ENCODE results near the gene MSH2. TPM values are rescaled to one million over a fixed set of nuclear protein-coding genes. Genes with fewer than 3 reads are reported as not detected.

The MSH2 gene
- total RNA-seq, 1 donor from 2014 or later, result 63.3 TPM

GRCh38 chr2:47504174-47504810 lies 101.3 kb downstream of the MSH2 start:
- Mint-ChIP-seq H3K9me3 (ENCODE audit: low read depth) (peaks cover 24% of the 10 kb centered on the region), H3K27me3 (no peaks in the 10 kb centered on the region), H3K27ac (no peak overlapping the region), H3K36me3 (ENCODE audit: insufficient read depth) (peaks cover 7% of the 10 kb centered on the region), H3K4me1 (ENCODE audit: low read depth) (no peaks in the 10 kb centered on the region), H3K4me3 (ENCODE audit: low read depth) (no peak overlapping the region)
- no peak for TF ChIP-seq CTCF (IDR thresholded peaks at IDR 0.05; ENCODE audit: unreplicated experiment)
- no peak for DNase-seq (ENCODE audit: low spot score, unreplicated experiment)

DNA sequence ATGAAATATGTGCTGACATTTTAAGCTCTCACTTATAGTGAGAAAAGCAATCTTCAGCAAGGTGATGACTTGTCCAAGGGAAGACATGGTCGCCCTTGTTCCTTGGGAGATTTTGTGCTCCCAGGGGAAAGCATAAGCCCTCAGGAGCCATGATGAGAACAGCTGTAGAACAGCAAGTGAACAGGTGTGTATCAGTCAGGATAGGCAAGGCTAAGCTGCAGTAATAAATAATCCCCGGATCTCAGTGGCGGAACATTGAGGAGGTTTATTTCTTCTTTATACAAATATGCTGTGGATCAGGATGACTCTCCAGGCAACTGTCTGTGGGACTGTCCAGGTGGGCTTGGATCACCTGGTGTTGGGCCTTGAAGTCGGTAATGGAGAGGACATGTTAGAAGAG lies 103.1 kb downstream of the MSH2 start:
- no peaks in the 10 kb centered on the region for H3K27me3 Mint-ChIP-seq
- H3K4me1 Mint-ChIP-seq (ENCODE audit: low read depth), result no peaks in the 10 kb centered on the region
- no peak overlapping the region for H3K4me3 Mint-ChIP-seq (ENCODE audit: low read depth)
- DNase-seq (ENCODE audit: low spot score, unreplicated experiment), result no peak
- TF ChIP-seq CTCF (IDR thresholded peaks at IDR 0.05; ENCODE audit: unreplicated experiment), result no peak
- no peaks in the 10 kb centered on the region for H3K36me3 Mint-ChIP-seq (ENCODE audit: insufficient read depth)
- H3K27ac Mint-ChIP-seq, result no peak overlapping the region
- H3K9me3 Mint-ChIP-seq (ENCODE audit: low read depth), result peaks cover 14% of the 10 kb centered on the region

DNA sequence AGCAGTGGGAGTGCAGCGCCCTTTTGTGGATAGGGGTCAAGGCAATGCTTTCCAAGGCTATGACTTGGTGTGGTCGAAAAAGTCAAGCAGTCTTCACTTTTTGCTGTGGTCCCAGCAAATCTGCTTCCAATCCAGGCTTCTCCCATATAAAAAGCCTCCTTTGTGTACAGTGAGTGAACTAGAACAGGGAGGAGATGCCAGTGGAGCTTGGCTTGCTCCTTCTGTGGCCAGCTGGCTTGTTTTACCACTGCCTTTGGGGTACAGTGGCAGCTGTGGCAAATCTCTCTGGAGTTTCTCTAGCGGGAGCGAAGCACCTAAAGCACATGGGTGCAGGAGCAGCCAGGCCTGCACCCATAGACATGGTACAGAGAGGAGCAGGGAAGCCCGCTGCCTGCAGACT lies 103.5 kb downstream of the MSH2 start:
- Mint-ChIP-seq H3K27ac (no peak overlapping the region), H3K27me3 (no peaks in the 10 kb centered on the region), H3K36me3 (ENCODE audit: insufficient read depth) (no peaks in the 10 kb centered on the region), H3K9me3 (ENCODE audit: low read depth) (peaks cover 14% of the 10 kb centered on the region), H3K4me1 (ENCODE audit: low read depth) (no peaks in the 10 kb centered on the region), H3K4me3 (ENCODE audit: low read depth) (no peak overlapping the region)
- DNase-seq (ENCODE audit: low spot score, unreplicated experiment), result no peak
- no peak for TF ChIP-seq CTCF (IDR thresholded peaks at IDR 0.05; ENCODE audit: unreplicated experiment)

DNA sequence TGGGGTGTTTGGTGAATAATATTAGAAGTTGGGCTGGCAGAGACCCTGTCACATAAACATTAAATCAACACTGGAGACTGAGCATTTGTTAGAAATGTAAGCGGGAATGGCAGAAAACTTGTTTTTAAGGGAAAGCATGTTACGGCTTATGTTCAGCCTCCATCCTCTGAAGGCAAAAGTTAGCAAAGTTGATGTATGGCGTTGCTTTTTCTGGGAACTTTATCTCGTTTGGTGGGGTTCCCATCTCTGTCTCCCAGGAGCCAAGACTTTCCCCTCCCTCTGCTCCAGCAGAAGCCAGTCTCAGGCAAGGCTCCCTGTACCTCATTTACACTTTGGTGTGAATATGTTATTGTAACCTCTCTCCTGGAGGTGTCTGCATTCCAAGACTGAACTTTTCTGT lies 105.1 kb downstream of the MSH2 start:
- H3K27me3 Mint-ChIP-seq, result no peaks in the 10 kb centered on the region
- no peak for DNase-seq (ENCODE audit: low spot score, unreplicated experiment)
- no peak overlapping the region for H3K27ac Mint-ChIP-seq
- no peaks in the 10 kb centered on the region for H3K4me1 Mint-ChIP-seq (ENCODE audit: low read depth)
- no peak for TF ChIP-seq CTCF (IDR thresholded peaks at IDR 0.05; ENCODE audit: unreplicated experiment)
- H3K36me3 Mint-ChIP-seq (ENCODE audit: insufficient read depth), result no peaks in the 10 kb centered on the region
- H3K9me3 Mint-ChIP-seq (ENCODE audit: low read depth), result peaks cover 10% of the 10 kb centered on the region
- H3K4me3 Mint-ChIP-seq (ENCODE audit: low read depth), result no peak overlapping the region

GRCh38 chr2:47508641-47509040 lies 105.7 kb downstream of the MSH2 start:
- Mint-ChIP-seq H3K36me3 (ENCODE audit: insufficient read depth) (no peaks in the 10 kb centered on the region), H3K27ac (no peak overlapping the region)
- no peak for DNase-seq (ENCODE audit: low spot score, unreplicated experiment)

More at GRCh38 chr2:47508641-47509040, 105.7 kb downstream of the MSH2 start:
- peaks cover 10% of the 10 kb centered on the region for H3K9me3 Mint-ChIP-seq (ENCODE audit: low read depth)
- no peaks in the 10 kb centered on the region for H3K27me3 Mint-ChIP-seq
- H3K4me3 Mint-ChIP-seq (ENCODE audit: low read depth), result no peak overlapping the region
- TF ChIP-seq CTCF (IDR thresholded peaks at IDR 0.05; ENCODE audit: unreplicated experiment), result no peak
- no peaks in the 10 kb centered on the region for H3K4me1 Mint-ChIP-seq (ENCODE audit: low read depth)
